SK-N-MC (cell line): Measurements from ENCODE around the gene MEAF6.

Source experiments
- EZH2 ChIP-seq: fragments of 200-600 bp; sonication (generic); IDR thresholded peaks from one replicate; pipeline ENCODE4 v1.6.1; 2017; ENCODE audit warnings: antibody characterized with exemption
- POLR2AphosphoS5 ChIP-seq: IDR thresholded peaks from 2 replicates; pipeline ENCODE4 v1.6.1; 2012; ENCODE audit warnings: mild to moderate bottlenecking, low read depth, low read length, borderline replicate concordance

GRCh38 chr1:37472994-37473393 lies 41.6 kb downstream of the MEAF6 start:
- TF ChIP-seq POLR2AphosphoS5 (no peak), EZH2 (no peak)
